IMR-90 (cell line): ENCODE data around the gene GLT8D2. TPM values are rescaled to one million over a fixed set of nuclear protein-coding genes. Genes with fewer than 3 reads are reported as not detected.

Experiments used
- ATAC-seq: fragments of 200-7000 bp; cut with Tn5 transposase; 2 replicates; pipeline ENCODE4 v1.9.1; 2020; ENCODE audit warnings: low read depth, mild to moderate bottlenecking, moderate library complexity
- BruUV-seq: library from RNA; stranded (reverse); fragments of 400-500 nt; replicated peaks from 2 replicates; lab custom pipeline; 2021; lab: Mats Ljungman, UMichigan
- CTCF ChIA-PET: fragments of 300-600 bp; formaldehyde crosslinking; extraction: SDS; loops from one replicate; lab custom pipeline; 2021; ENCODE audit warnings: antibody characterized with exemption; lab: Yijun Ruan, JAX
- POLR2A ChIA-PET: fragments of 300-600 bp; sonication (Branson Sonifier 250); formaldehyde crosslinking; loops from one replicate; lab custom pipeline; 2022; ENCODE audit warnings: antibody characterized with exemption; ENCODE audit not compliant: unreplicated experiment; lab: Charles Lee
- DNase-seq: peaks from one replicate; pipeline ENCODE4 v3.0.0; 2013
- H2AFZ ChIP-seq: replicated peaks from 2 replicates; pipeline ENCODE3; 2013; ENCODE audit warnings: low read length, mild to moderate bottlenecking; ENCODE audit not compliant: poor library complexity
- H2AK5ac ChIP-seq: 2 replicates; pipeline ENCODE4 v1.6.1; 2013; ENCODE audit warnings: low read depth, low read length, inconsistent platforms
- H2AK9ac ChIP-seq: replicated peaks from 2 replicates; pipeline ENCODE3; 2013; ENCODE audit warnings: mild to moderate bottlenecking, low read depth, low read length, moderate library complexity; ENCODE audit not compliant: poor library complexity
- H2BK120ac ChIP-seq: 2 replicates; pipeline ENCODE4 v1.6.1; 2013; ENCODE audit warnings: low read depth, low read length, inconsistent platforms
- H2BK15ac ChIP-seq: 3 replicates; pipeline ENCODE4 v1.6.1; 2013; ENCODE audit warnings: low read depth, low read length, inconsistent platforms
- H2BK20ac ChIP-seq: 2 replicates; pipeline ENCODE4 v1.6.1; 2013; ENCODE audit warnings: low read depth, mild to moderate bottlenecking, inconsistent platforms, low read length, moderate library complexity
- H2BK5ac ChIP-seq: 2 replicates; pipeline ENCODE4 v1.6.1; 2013; ENCODE audit warnings: mild to moderate bottlenecking, low read depth, low read length, inconsistent platforms; ENCODE audit not compliant: poor library complexity, severe bottlenecking
- H3K14ac ChIP-seq: replicated peaks from 2 replicates; pipeline ENCODE4 v1.6.1; 2013; ENCODE audit warnings: low read depth, low read length, inconsistent platforms
- H3K18ac ChIP-seq: 2 replicates; pipeline ENCODE4 v1.6.1; 2013; ENCODE audit warnings: low read depth, low read length, control low read depth
- H3K23ac ChIP-seq: 2 replicates; pipeline ENCODE4 v1.6.1; 2013; ENCODE audit warnings: low read depth, low read length, inconsistent platforms
- H3K27ac ChIP-seq: 2 replicates; pipeline ENCODE4 v1.5.1; 2013; ENCODE audit warnings: mild to moderate bottlenecking, control low read depth, low read length; ENCODE audit not compliant: insufficient read depth
- H3K27me3 ChIP-seq: 2 replicates; pipeline ENCODE4 v1.6.1; 2013; ENCODE audit warnings: low read length; ENCODE audit not compliant: control insufficient read depth, insufficient read depth
- H3K36me3 ChIP-seq: 2 replicates; pipeline ENCODE4 v1.6.1; 2013; ENCODE audit warnings: low read length, mixed read lengths; ENCODE audit not compliant: control insufficient read depth, insufficient read depth
- H3K4ac ChIP-seq: 2 replicates; pipeline ENCODE4 v1.6.1; 2013; ENCODE audit warnings: low read depth, low read length, inconsistent platforms
- H3K4me1 ChIP-seq: 2 replicates; pipeline ENCODE4 v1.6.1; 2013; ENCODE audit warnings: low read length, mixed read lengths; ENCODE audit not compliant: control insufficient read depth, insufficient read depth
- H3K4me2 ChIP-seq: 2 replicates; pipeline ENCODE4 v1.6.1; 2013; ENCODE audit warnings: low read depth, mild to moderate bottlenecking, control low read depth, low read length, moderate library complexity
- H3K4me3 ChIP-seq: 2 replicates; pipeline ENCODE4 v1.5.1; 2013; ENCODE audit warnings: low read depth, mild to moderate bottlenecking, control low read depth, low read length, moderate library complexity; ENCODE audit not compliant: insufficient read depth
- H3K56ac ChIP-seq: 2 replicates; pipeline ENCODE4 v1.6.1; 2013; ENCODE audit warnings: low read length, inconsistent platforms; ENCODE audit not compliant: insufficient read depth; ENCODE audit errors: extremely low read depth
- H3K79me1 ChIP-seq, 2 experiments: 2 replicates each; pipeline ENCODE4 v1.6.1; 2013; ENCODE audit warnings: low read length in 2 of 2, inconsistent platforms in 1 of 2, low read depth in 1 of 2
- H3K9ac ChIP-seq: 2 replicates; pipeline ENCODE4 v1.6.1; 2013; ENCODE audit warnings: low read depth, low read length, control low read depth
- H3K9me1 ChIP-seq: 2 replicates; pipeline ENCODE4 v1.6.1; 2013; ENCODE audit warnings: low read length, inconsistent platforms; ENCODE audit not compliant: insufficient read depth
- H3K9me3 ChIP-seq: 2 replicates; pipeline ENCODE4 v1.6.1; 2013; ENCODE audit warnings: low read length; ENCODE audit not compliant: control insufficient read depth, insufficient read depth
- H4K20me1 ChIP-seq: 2 replicates; pipeline ENCODE4 v1.6.1; 2013; ENCODE audit warnings: low read length, inconsistent platforms; ENCODE audit not compliant: insufficient read depth
- H4K5ac ChIP-seq: 2 replicates; pipeline ENCODE4 v1.6.1; 2013; ENCODE audit warnings: mild to moderate bottlenecking, low read depth, low read length, control low read depth
- H4K8ac ChIP-seq, 2 experiments: 2 replicates each; pipeline ENCODE4 v1.6.1; 2013; ENCODE audit warnings: low read depth in 2 of 2, low read length in 2 of 2, control low read depth in 1 of 2, inconsistent platforms in 1 of 2
- H4K91ac ChIP-seq: 2 replicates; pipeline ENCODE4 v1.6.1; 2013; ENCODE audit warnings: low read depth, low read length, inconsistent platforms; ENCODE audit not compliant: insufficient read depth
- BHLHE40 ChIP-seq: fragments of 150-350 bp; IDR thresholded peaks from 2 replicates; pipeline ENCODE4 v1.6.1; 2016; ENCODE audit warnings: mild to moderate bottlenecking, low read depth, low read length
- CEBPB ChIP-seq: IDR thresholded peaks from 2 replicates; pipeline ENCODE4 v1.6.1; 2012; ENCODE audit warnings: low read depth, low read length, improper control_type of control experiment
- CHD1 ChIP-seq: IDR thresholded peaks from 2 replicates; pipeline ENCODE4 v1.6.1; 2012; ENCODE audit warnings: low read depth, low read length, improper control_type of control experiment
- CTCF ChIP-seq: conservative IDR thresholded peaks from 2 replicates; pipeline ENCODE4 v1.5.1; 2012; ENCODE audit warnings: mild to moderate bottlenecking, low read depth, low read length, improper control_type of control experiment
- ELK1 ChIP-seq: fragments of 150-350 bp; IDR thresholded peaks from 2 replicates; pipeline ENCODE4 v1.6.1; 2016; ENCODE audit warnings: low read depth, mild to moderate bottlenecking, low read length, moderate library complexity, borderline replicate concordance
- FOS ChIP-seq: fragments of 150-350 bp; IDR thresholded peaks from 2 replicates; pipeline ENCODE4 v1.6.1; 2016; ENCODE audit warnings: low read depth, low read length
- MAZ ChIP-seq: IDR thresholded peaks from 2 replicates; pipeline ENCODE4 v1.6.1; 2012; ENCODE audit warnings: low read depth, mild to moderate bottlenecking, low read length, improper control_type of control experiment, moderate library complexity, borderline replicate concordance
- MXI1 ChIP-seq: IDR thresholded peaks from 2 replicates; pipeline ENCODE4 v1.6.1; 2012; ENCODE audit warnings: low read depth, mild to moderate bottlenecking, low read length, moderate library complexity, borderline replicate concordance
- NFE2L2 ChIP-seq: fragments of 150-350 bp; IDR thresholded peaks from 2 replicates; pipeline ENCODE4 v1.6.1; 2016; ENCODE audit warnings: low read depth, mild to moderate bottlenecking, low read length
- POLR2A ChIP-seq: IDR thresholded peaks from 2 replicates; pipeline ENCODE4 v1.6.1; 2012; ENCODE audit warnings: mild to moderate bottlenecking, low read depth, low read length
- RAD21 ChIP-seq: IDR thresholded peaks from 2 replicates; pipeline ENCODE4 v1.6.1; 2012; ENCODE audit warnings: low read length, improper control_type of control experiment
- RCOR1 ChIP-seq: IDR thresholded peaks from 2 replicates; pipeline ENCODE4 v1.6.1; 2012; ENCODE audit warnings: mild to moderate bottlenecking, low read length, improper control_type of control experiment; ENCODE audit not compliant: insufficient replicate concordance
- SMC3 ChIP-seq: fragments of 150-350 bp; IDR thresholded peaks from 2 replicates; pipeline ENCODE4 v1.6.1; 2016; ENCODE audit warnings: low read depth, mild to moderate bottlenecking, antibody characterized with exemption, low read length, moderate library complexity
- WGBS, 2 experiments: methylation state at CpG; one replicate each; pipeline versions ENCODE4 v1.1.5 to v1.1.7; 2013; ENCODE audit warnings: missing lambda C conversion rate in 2 of 2; ENCODE audit not compliant: insufficient read length in 1 of 2; ENCODE audit errors: extremely low coverage in 2 of 2; 5-methylcytosine and 5-hydroxymethylcytosine counted together
- dilution Hi-C: fragments of 300-500 bp; cut with HindIII; formaldehyde crosslinking; loops from one replicate; pipeline ENCODE4 v1.14.3; 2018; ENCODE audit warnings: low sequenced_read_pairs; ENCODE audit not compliant: unreplicated experiment
- in situ Hi-C: fragments of 300-500 bp; cut with MboI; formaldehyde crosslinking; loops from 3 replicates; pipeline ENCODE4 v1.14.3; 2019; ENCODE audit warnings: low sequenced_read_pairs, inconsistent platforms, mixed read lengths
- intact Hi-C: fragments of 100-400 bp; cut with micrococcal nuclease; formaldehyde crosslinking; loops from 2 replicates; pipeline ENCODE4 v1.10.0; 2022
- polyA plus RNA-seq, 3 experiments: library from polyadenylated mRNA; depleted of rRNA; stranded (reverse); fragments of >200 nt; gene quantifications; 2 replicates each; pipeline ENCODE4 v1.2.3, GENCODE V29; 2012; ENCODE audit warnings: low replicate concordance in 1 of 3
- total RNA-seq: library from RNA; depleted of rRNA; stranded (reverse); fragments of >200 nt; gene quantifications from 2 replicates; pipeline ENCODE4 v1.2.3, GENCODE V29; 2012
- TF ChIP-seq, protein P1 (sequence below): fragments of 150-350 bp; IDR thresholded peaks from 2 replicates; pipeline ENCODE4 v1.6.1; 2017; ENCODE audit warnings: mild to moderate bottlenecking, antibody characterized with exemption, low read length, low read depth

Gene GLT8D2
- total and polyA plus RNA-seq, 2 of the 4 experiments (the other 2 are of a cell fraction) = 33.5 to 47.9 TPM

GRCh38 chr12:104064842-104065427 is 14.9 kb upstream of the GLT8D2 start:
- Histone ChIP-seq H2AFZ (peak overlapping the region; percentile 100), H2AK5ac (peak overlapping the region; percentile 73; the same call in 1 of the 2 replicates), H4K91ac (peak overlapping the region; percentile 57; the same call in 1 of the 2 replicates), H3K23ac (peak overlapping the region; percentile 91), H3K9ac (peak overlapping the region; percentile 89), H2AK9ac (peak overlapping the region; percentile 94), H3K36me3 (peaks cover 7% of the 10 kb centered on the region), H3K9me3 (no peaks in the 10 kb centered on the region), H4K5ac (peak overlapping the region; percentile 46; the same call in 1 of the 2 replicates), H3K14ac (peak overlapping the region; percentile 93), H3K27me3 (no peaks in the 10 kb centered on the region), H3K4me1 (peaks cover 2% of the 10 kb centered on the region), H2BK5ac (peak overlapping the region; percentile 97), H3K4me2 (peak overlapping the region; percentile 94), H3K4me3 (peak overlapping the region; percentile 89), H2BK15ac (0 out of 3 replicates have a peak overlapping the region, but pooled peaks have one; percentile 39), H3K79me1 (peaks cover 27 to 50% of the 10 kb centered on the region in 2 experiments), H3K56ac (peak overlapping the region; percentile 84; the same call in 1 of the 2 replicates), H3K4ac (peak overlapping the region; percentile 88), H2BK120ac (peak overlapping the region; percentile 60), H3K9me1 (peaks cover 5% of the 10 kb centered on the region), H2BK20ac (no peak overlapping the region), H3K27ac (peak overlapping the region; percentile 98), H4K8ac (peak overlapping the region; percentile 57 to 70; a peak in 2 of 4 replicates), H4K20me1 (no peaks in the 10 kb centered on the region; the same call in 1 of the 2 replicates), H3K18ac (0 out of 2 replicates have a peak overlapping the region, but pooled peaks have one; percentile 10)
- 3% methylated on average over 29 of the region's 41 CpGs; no CpG with 5 or more reads in 1 of the 2 experiments for WGBS, 2 experiments
- in situ Hi-C loops (no loop called here), intact Hi-C loops (loop anchor here (2.0 to 5.0 kb wide), 4 partner anchors 44 to 222 kb away; partner anchors contain the start of gene TDG), dilution Hi-C loops (no loop called here)
- ChIA-PET POLR2A (interaction anchor here (0.6 kb wide), 1 partner anchor 99 kb away, joined by 3 read pairs; the partner anchor contains the start of gene TDG), CTCF (interaction anchor here (1.6 kb wide), 1 partner anchor 44 kb away, joined by 5 read pairs; no protein-coding TSS in a partner anchor)
- BruUV-seq = no TSS peak
- DNase-seq (no peak), ATAC-seq (no peak)
- TF ChIP-seq POLR2A (no peak), FOS (no peak), CEBPB (no peak), MAZ (no peak), NFE2L2 (no peak), SMC3 (no peak), ELK1 (no peak), RCOR1 (no peak), CHD1 (no peak), MXI1 (no peak), CTCF (no peak), RAD21 (no peak), BHLHE40 (no peak)
- TF ChIP-seq, protein P1, sequence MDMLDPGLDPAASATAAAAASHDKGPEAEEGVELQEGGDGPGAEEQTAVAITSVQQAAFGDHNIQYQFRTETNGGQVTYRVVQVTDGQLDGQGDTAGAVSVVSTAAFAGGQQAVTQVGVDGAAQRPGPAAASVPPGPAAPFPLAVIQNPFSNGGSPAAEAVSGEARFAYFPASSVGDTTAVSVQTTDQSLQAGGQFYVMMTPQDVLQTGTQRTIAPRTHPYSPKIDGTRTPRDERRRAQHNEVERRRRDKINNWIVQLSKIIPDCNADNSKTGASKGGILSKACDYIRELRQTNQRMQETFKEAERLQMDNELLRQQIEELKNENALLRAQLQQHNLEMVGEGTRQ = no peak
